DOHH2 (cell line): Measurements from ENCODE around the gene TAGLN2.

Experiments used
- EZH2phosphoT487 ChIP-seq: fragments of 200-600 bp; sonication (generic); IDR thresholded peaks from 2 replicates; pipeline ENCODE4 v1.6.1; 2017; ENCODE audit warnings: borderline replicate concordance, mild to moderate bottlenecking, antibody characterized with exemption, low read length, moderate library complexity, mixed read lengths
- TF ChIP-seq, protein P1 (sequence below): fragments of 200-600 bp; sonication (generic); IDR thresholded peaks from one replicate; pipeline ENCODE4 v1.5.1; 2014; ENCODE audit warnings: antibody characterized with exemption, mild to moderate bottlenecking, low read depth, low read length; ENCODE audit not compliant: poor library complexity, severe bottlenecking

- TF ChIP-seq, protein P1, sequence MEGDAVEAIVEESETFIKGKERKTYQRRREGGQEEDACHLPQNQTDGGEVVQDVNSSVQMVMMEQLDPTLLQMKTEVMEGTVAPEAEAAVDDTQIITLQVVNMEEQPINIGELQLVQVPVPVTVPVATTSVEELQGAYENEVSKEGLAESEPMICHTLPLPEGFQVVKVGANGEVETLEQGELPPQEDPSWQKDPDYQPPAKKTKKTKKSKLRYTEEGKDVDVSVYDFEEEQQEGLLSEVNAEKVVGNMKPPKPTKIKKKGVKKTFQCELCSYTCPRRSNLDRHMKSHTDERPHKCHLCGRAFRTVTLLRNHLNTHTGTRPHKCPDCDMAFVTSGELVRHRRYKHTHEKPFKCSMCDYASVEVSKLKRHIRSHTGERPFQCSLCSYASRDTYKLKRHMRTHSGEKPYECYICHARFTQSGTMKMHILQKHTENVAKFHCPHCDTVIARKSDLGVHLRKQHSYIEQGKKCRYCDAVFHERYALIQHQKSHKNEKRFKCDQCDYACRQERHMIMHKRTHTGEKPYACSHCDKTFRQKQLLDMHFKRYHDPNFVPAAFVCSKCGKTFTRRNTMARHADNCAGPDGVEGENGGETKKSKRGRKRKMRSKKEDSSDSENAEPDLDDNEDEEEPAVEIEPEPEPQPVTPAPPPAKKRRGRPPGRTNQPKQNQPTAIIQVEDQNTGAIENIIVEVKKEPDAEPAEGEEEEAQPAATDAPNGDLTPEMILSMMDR, result no peak
- no peak for TF ChIP-seq EZH2phosphoT487
Observed at GRCh38 chr1:159881622-159882526, 43.4 kb downstream of the TAGLN2 start.
